SU-DHL-6 (cell line): Measurements from ENCODE around the gene SLC39A7.

ENCODE experiments used
- H2AFZ ChIP-seq: fragments of 200-600 bp; sonication (generic); 2 replicates; pipeline ENCODE4 v1.6.1; 2014; ENCODE audit warnings: low read depth, mild to moderate bottlenecking, moderate library complexity, mixed read lengths, antibody characterized with exemption, low read length; ENCODE audit not compliant: severe bottlenecking
- H3F3A ChIP-seq: fragments of 200-600 bp; shearing (Covaris generic); 2 replicates; pipeline ENCODE4 v1.6.0; 2016; ENCODE audit warnings: antibody characterized with exemption, mild to moderate bottlenecking; ENCODE audit not compliant: insufficient read depth
- H3K27ac ChIP-seq: fragments of 200-600 bp; sonication (generic); 2 replicates; pipeline ENCODE4 v1.5.1; 2016; ENCODE audit warnings: low read depth, mild to moderate bottlenecking, low read length, moderate library complexity, mixed read lengths
- H3K27me3 ChIP-seq: fragments of 200-600 bp; sonication (generic), shearing (Covaris generic); 2 replicates; pipeline ENCODE4 v1.6.0; 2014; ENCODE audit warnings: mild to moderate bottlenecking, low read length
- H3K36me3 ChIP-seq: fragments of 200-600 bp; sonication (generic); 2 replicates; pipeline ENCODE4 v1.6.1; 2014; ENCODE audit warnings: mild to moderate bottlenecking, low read length, mixed read lengths
- H3K4me2 ChIP-seq: fragments of 300-600, 200-600 bp; shearing (Covaris generic), sonication (generic); 2 replicates; pipeline ENCODE4 v1.6.0; 2014; ENCODE audit warnings: low read length, low read depth, mild to moderate bottlenecking; ENCODE audit not compliant: poor library complexity, severe bottlenecking
- H3K4me3 ChIP-seq: fragments of 200-600 bp; sonication (generic); 2 replicates; pipeline ENCODE4 v1.5.1; 2014; ENCODE audit warnings: antibody characterized with exemption, low read length, mild to moderate bottlenecking, mixed read lengths; ENCODE audit not compliant: insufficient read depth, poor library complexity, severe bottlenecking
- H3K79me2 ChIP-seq: fragments of 200-600 bp; sonication (generic); 2 replicates; pipeline ENCODE4 v1.6.1; 2014; ENCODE audit warnings: mild to moderate bottlenecking, low read length, moderate library complexity; ENCODE audit not compliant: insufficient read depth
- H3K9ac ChIP-seq: fragments of 200-600 bp; sonication (generic); 2 replicates; pipeline ENCODE4 v1.7.0; 2014; ENCODE audit warnings: mild to moderate bottlenecking, low read length
- H3K9me2 ChIP-seq: fragments of 200-600 bp; sonication (generic); replicated peaks from 2 replicates; pipeline ENCODE4 v1.6.1; 2014; ENCODE audit warnings: low read length; ENCODE audit not compliant: insufficient read depth
- H3K9me3 ChIP-seq: fragments of 200-600 bp; sonication (generic); 2 replicates; pipeline ENCODE4 v1.6.1; 2014; ENCODE audit warnings: low read length, mixed read lengths; ENCODE audit not compliant: insufficient read depth
- H4K20me1 ChIP-seq: fragments of 200-600 bp; sonication (generic); 2 replicates; pipeline ENCODE4 v1.6.1; 2014; ENCODE audit warnings: low read depth, mild to moderate bottlenecking, antibody characterized with exemption, low read length, moderate library complexity, mixed read lengths
- CTCF ChIP-seq: fragments of 200-600 bp; sonication (generic); IDR thresholded peaks from one replicate; pipeline ENCODE4 v1.5.1; 2017; ENCODE audit warnings: antibody characterized with exemption, mild to moderate bottlenecking, low read length, moderate library complexity; ENCODE audit not compliant: insufficient read depth, poor library complexity, severe bottlenecking
- EZH2phosphoT487 ChIP-seq: fragments of 200-600 bp; sonication (generic), shearing (Covaris generic); conservative IDR thresholded peaks from 2 replicates; pipeline ENCODE4 v1.6.1; 2018; ENCODE audit warnings: mild to moderate bottlenecking, antibody characterized with exemption, low read length, moderate library complexity, mixed read lengths

SLC39A7 gene

GRCh38 chr6:33211136-33211535, 10.5 kb downstream of the SLC39A7 start:
- Histone ChIP-seq H3K9me2 (no peaks in the 10 kb centered on the region), H3K4me2 (no peak overlapping the region), H3K27me3 (no peaks in the 10 kb centered on the region), H3K9ac (no peak overlapping the region), H2AFZ (no peak overlapping the region), H4K20me1 (no peaks in the 10 kb centered on the region), H3K36me3 (no peaks in the 10 kb centered on the region), H3K9me3 (no peaks in the 10 kb centered on the region), H3F3A (peaks cover 7% of the 10 kb centered on the region), H3K79me2 (no peaks in the 10 kb centered on the region), H3K4me3 (no peak overlapping the region), H3K27ac (no peak overlapping the region)
- TF ChIP-seq CTCF (no peak), EZH2phosphoT487 (no peak)

GRCh38 chr6:33211666-33212422, 11.2 kb downstream of the SLC39A7 start:
- Histone ChIP-seq H3K9ac (no peak overlapping the region), H4K20me1 (no peaks in the 10 kb centered on the region), H3K79me2 (no peaks in the 10 kb centered on the region), H3K27me3 (no peaks in the 10 kb centered on the region), H3K4me3 (no peak overlapping the region), H3K36me3 (no peaks in the 10 kb centered on the region), H3F3A (peaks cover 6% of the 10 kb centered on the region), H3K9me2 (no peaks in the 10 kb centered on the region), H2AFZ (no peak overlapping the region), H3K4me2 (no peak overlapping the region), H3K9me3 (no peaks in the 10 kb centered on the region), H3K27ac (no peak overlapping the region)
- no peak for TF ChIP-seq CTCF
- TF ChIP-seq EZH2phosphoT487, result no peak

- H3K4me3 ChIP-seq, result no peak overlapping the region
- H3K27me3 ChIP-seq, result no peaks in the 10 kb centered on the region
- H3K9me2 ChIP-seq, result no peaks in the 10 kb centered on the region
- H3K9ac ChIP-seq, result no peak overlapping the region
- TF ChIP-seq CTCF (no peak), EZH2phosphoT487 (no peak)
- no peaks in the 10 kb centered on the region for H3K9me3 ChIP-seq
- H3K79me2 ChIP-seq, result no peaks in the 10 kb centered on the region
- peaks cover 6% of the 10 kb centered on the region for H3F3A ChIP-seq
- H3K36me3 ChIP-seq, result no peaks in the 10 kb centered on the region
- no peaks in the 10 kb centered on the region for H4K20me1 ChIP-seq
- H3K27ac ChIP-seq, result no peak overlapping the region
- H2AFZ ChIP-seq, result no peak overlapping the region
- no peak overlapping the region for H3K4me2 ChIP-seq
Measured at GRCh38 chr6:33212857-33213165, 12.1 kb downstream of the SLC39A7 start.
